Stimulated activated CD8-positive, alpha-beta memory T cell treated with anti-CD3 and anti-CD28 coated beads, Interleukin-7, amount 100 ng/mL, for 4 hours (primary cell): Measurements from ENCODE around the gene EGFLAM.
"Not testable (repeated sequence)": the region's sequence is repeated elsewhere in the genome, so short reads cannot be mapped to it uniquely, and the experiment has no call there.

Experiments
- DNase-seq, 2 donors: peaks; one replicate each; pipeline ENCODE4 v3.0.0-alpha.2; 2020; ENCODE audit warnings: low read depth in 2 of 2

Gene EGFLAM

DNA sequence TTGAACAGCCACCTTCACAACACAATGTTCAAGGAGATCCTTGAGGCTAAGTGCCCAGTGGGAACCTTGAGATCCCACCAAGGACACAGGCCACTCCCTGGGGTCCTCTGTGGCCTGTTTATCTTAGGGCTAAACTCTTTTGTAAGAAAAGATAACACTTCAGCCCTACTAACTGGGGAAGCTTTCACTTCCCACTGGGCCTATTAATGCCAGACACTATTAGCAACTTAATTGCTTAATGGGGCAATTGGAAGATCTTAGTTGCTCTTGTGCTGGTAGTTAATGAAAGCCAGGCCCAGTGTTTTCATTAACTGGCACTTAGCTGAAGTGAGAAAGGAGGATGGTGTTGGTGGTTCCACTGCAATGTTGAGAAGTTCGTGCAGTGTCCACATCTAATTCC lies 117.1 kb downstream of the EGFLAM start:
- no peak for DNase-seq

DNA sequence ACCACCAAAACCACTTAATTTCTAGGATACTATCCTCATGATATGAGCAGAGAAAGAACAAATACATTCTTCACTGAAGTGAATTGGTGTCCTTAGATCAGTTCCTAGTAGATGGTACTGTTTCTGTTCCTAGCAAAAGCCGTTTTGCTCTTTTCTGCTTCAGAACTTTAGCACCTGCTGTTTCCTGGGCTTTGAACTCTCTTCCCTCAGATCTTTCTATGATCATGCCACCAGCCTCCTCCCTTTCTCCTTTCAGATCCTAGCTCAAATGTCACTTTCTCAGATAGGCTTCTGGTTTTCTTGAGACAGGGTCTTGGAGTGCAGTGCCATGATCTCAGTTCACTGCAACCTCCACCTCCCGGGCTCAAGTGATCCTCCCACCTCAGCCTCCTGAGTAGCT lies 118.0 kb downstream of the EGFLAM start:
- DNase-seq, result no peak

DNA sequence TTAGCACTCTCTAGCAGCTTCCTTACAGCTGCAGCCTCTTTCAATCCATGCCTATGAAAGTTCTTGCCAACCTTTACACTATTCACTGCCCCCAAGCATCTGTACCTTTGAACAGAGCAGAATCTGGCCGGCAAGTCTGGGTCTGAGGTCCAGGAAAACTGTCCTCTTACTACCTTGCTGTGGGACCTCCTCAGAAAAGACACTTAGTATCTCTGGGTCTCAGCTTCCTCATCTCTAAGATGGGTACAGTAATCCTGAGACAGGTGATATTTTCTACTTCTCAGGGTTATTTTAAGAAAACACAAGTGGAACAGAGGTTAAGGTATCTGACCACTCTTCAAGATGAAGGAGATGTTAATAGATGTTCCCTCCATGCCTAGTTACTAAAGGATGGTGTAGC lies 120.2 kb downstream of the EGFLAM start:
- no peak for DNase-seq

DNA sequence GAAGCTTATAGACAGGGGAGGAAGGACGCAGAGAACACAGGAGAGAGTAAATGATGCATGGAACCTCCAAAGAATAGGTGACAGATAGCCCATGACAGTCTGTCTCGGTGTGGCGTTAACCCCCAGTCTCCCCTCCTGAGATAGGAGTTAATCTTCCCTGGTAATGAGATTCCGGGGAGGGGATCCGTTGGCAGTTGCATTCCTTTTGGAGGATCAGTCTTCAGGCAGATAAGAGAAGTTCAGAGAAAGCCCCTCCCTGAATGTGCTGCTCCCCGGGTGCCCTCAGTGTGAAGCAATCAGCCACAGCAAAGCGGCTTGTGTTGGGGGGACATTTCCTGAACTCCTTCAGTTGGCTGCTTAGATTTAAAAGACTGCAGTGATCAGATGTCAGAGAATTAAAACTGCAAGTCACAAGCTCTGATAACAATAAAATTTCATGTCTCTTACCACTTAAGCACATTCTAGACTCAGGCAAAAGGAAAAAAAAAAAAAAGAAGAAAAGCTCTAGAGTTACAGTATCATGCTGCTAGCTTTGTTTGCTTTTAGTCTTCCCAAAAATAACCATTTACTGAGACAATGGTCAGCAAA lies 121.1 kb downstream of the EGFLAM start:
- no peak for DNase-seq

DNA sequence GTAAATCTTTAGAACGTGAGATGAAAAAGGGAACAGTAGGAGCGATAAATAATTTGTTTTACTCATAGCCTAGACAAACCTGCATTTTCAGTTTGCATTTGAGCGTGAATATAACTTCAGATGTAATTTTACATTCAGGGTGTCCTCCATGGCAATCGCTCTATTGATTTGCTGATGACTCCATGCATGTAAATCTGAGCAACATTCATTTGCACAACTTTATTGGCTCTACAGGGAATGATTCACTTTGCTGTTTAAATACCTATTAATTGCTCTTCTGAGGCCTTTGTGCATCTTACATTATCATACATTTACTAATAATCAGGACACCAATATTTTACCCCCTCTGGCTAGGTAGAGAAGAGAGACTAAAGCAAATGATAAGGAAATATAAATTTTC lies 122.2 kb downstream of the EGFLAM start:
- no peak for DNase-seq

DNA sequence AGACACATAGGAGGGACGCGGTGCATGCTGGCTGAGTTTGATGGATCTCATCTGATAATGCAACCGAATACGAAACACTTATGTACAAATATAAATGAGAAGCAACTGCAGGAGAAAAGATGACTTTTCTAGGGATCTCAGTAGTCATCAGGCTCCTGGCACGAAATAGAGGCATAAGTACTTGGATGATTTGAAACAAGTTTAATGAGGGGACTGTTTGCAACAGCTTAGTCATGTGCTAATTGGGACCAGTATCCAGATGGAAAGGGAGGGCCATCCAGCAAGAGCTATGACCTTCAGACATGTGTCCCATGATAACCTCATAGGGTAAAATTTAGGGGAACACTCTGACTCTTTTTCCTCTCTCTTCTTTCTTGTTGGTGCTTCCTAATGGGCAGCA lies 123.0 kb downstream of the EGFLAM start:
- DNase-seq, result no peak

DNA sequence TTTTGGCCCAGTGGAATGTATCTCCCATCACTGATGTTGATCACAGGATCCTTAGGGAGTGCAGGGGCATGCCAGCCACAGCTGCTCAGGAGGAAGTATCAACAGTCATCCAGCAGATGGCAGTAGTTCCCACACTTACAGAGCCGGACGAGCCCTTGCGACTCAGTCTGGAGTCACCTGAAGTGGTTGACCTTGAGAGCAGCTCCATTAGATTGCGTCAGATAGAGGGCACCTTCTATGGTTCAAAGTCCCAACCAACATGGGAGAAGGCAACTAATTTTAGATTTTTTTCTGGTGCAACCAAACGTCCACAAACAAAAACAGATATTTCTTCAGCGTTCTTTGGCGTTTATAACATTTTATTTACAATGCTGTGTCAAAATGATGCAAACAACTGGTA lies 124.5 kb downstream of the EGFLAM start:
- peak; percentile 4 to 5 for DNase-seq

DNA sequence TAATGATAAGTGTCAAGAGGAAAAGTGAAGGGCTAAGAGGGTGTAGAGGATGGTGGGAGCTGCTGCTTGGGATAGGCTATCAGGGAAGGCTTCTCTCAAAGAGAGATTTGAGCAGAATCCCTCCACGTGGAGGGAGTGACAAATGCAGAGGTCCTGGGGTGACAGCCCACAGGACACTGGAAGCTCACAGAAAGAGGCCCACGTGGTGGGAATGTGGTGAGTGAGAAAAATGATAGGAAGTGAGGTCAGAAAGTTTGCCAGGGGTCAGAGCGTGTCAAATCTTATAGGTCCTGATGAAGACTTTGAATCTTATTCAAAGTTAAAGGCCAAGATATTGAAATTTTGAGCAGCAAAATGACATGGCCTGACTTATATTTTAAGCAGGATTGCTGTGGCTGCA lies 125.3 kb downstream of the EGFLAM start:
- DNase-seq, result no peak

DNA sequence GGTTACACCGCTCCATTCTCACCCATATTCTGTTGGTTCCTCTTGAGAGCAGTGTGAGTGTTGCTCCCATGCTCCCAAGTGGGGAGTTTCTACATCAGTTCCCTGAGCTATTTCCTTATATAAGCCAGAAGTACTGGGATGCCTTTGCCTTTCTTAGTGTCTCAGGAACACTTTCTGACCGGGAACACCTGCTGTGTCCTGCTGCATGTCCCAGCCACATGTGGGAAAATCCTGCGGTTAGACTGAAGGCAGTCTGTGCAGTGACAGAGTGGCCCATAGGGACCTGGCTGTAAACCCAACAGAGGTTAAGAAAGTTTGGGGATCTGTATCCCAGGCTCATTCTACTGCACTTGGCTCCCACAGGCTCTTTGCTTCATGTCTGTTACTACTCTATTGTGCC lies 126.0 kb downstream of the EGFLAM start:
- no peak for DNase-seq

DNA sequence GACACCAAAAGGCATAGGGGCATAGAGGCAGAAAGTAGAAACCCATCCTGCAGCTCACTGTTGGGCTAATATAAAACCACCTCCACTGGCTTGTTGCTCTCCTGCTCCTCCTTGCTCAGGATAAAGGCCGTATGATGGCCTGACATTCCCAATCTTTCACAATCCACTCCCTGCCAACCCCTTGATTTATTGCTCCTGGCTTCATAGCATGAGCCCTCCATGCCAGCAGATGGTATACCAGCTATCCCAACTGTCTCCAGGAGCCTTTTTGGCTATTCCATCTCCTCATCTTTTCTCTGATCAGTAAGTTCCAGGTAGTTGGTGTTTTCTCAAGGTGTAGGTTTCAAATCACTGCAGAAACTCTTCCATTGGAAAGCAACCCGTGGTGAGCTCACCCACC lies 128.8 kb downstream of the EGFLAM start:
- DNase-seq, result no peak

DNA sequence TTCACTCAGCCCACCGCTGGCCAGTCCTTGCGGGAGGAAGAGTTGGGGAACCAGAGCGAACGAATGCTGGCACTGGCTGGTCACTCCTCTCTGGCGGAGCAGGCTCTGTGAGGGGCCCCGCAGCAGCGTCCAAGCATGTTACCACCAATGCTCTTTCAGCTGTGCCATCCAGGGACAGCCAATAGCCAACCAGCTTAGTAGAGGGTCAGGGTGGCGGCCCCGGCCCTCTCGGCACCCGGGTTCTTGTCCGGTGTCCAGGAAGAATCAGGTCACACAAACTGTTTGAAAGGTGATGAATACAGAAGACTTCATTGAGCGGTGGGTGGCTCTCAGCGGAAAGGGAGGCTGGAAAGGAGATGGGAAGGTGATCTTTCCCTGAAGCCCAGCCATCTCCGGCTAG lies 135.3 kb downstream of the EGFLAM start:
- DNase-seq, result no peak

DNA sequence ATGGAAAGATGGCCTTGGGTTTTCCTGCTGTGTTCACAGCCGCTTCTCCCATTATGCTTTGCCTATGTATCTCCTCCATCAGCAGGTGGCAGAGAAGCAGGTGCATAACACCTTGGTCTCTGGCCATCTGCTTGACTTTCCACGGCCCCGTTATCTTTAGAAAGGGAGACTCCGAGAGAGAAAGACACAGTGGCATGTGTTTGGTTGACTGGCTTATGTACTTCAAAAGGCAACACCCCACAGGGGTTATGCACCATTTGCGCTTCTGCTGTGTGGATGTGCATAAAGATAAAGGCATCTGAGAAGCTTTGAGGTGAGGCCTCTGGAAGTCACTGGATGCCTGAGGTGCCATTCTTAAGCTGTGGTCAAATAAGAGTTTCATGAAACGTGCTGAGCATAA lies 138.4 kb downstream of the EGFLAM start:
- no peak for DNase-seq

DNA sequence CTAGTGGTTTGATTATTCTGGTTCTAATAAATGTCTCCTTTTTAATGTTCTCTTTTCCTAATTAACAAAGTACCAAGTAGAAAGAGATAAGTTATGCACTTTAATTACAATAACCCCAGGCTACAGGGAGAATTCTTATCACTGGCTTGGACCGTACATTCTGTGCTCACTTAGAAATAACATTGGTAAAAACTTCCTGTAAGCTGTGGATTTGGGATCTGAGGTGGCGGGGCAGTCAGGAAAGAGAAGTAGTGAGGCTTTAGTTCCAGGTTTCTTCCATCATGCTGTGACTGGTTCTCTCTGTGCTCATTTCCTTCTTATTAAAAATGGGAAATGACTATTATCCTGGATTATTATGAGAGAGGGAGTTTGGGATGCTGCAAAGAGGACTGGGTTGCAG lies 142.0 kb downstream of the EGFLAM start:
- DNase-seq, result no peak

DNA sequence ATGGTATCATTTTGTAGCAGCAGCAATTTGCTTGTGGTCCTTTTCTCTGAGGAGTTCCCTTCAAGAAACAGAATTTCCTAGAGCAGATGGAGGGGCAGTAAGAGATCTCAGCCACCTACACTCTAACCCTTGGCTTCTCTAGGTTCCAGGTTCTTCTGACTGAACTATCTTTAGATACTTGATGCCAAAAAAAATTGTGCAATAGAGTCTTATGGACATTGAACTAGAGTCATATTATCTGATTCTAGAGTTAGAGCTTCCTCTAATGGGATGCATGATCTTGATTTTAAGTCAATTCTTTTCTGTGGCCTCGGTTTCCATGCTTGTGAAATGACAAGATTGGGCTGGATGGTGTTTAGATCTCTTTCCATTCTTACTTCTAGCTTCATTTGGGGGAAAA lies 142.8 kb downstream of the EGFLAM start:
- DNase-seq, result no peak

DNA sequence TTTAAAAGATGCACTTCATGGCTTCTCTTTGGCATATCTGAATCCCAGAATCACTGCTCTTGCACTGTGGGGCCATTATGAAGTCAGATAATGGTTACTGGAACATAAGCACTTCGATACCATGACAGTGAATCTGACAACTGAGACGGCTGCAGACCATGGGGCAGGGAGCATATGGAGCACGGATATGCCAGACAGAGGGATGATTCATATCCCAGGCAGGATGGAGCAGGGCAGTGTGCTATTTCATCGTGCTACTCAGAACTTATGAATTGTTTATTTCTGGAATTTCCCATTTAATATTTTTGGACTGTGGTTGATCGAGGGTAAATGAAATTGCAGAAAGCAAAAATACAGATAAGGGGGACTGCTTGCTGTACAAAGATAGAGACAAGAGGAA lies 145.0 kb downstream of the EGFLAM start:
- no peak for DNase-seq

DNA sequence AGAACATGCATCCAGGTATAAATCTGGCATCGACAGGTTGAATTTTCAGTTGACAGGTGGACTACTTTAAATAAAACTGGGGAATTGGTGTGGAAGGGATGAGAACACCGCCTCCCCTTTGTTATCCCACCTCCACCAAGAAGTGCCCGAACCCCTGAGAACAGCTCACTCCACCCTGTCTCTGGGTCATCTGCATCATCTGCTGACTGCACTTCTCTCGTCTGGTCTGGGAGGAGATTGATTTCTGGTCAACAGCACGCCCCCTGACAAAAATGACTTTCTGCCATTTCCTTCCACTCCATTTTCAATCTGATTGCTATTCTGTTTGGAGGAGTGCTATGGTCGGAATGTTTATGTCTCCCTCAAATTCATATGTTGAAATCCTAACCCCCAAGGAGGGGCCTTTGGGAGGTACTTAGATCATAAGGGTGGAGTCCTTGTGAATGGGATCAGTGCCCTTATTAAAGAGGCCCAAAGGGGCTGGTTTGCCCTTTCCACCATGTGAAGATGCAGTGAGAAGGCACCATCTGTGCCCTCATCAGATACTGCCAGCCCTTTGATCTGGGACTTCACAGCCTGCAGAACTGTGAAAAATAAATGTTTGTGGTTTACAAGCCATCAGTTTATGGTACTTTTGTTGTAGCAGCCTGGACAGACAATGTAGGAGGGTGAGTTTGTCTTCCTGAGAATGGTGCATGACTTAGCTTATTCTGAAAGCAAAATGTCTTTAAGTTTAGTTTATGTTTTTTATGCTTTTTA lies 145.7 kb downstream of the EGFLAM start:
- no peak for DNase-seq

DNA sequence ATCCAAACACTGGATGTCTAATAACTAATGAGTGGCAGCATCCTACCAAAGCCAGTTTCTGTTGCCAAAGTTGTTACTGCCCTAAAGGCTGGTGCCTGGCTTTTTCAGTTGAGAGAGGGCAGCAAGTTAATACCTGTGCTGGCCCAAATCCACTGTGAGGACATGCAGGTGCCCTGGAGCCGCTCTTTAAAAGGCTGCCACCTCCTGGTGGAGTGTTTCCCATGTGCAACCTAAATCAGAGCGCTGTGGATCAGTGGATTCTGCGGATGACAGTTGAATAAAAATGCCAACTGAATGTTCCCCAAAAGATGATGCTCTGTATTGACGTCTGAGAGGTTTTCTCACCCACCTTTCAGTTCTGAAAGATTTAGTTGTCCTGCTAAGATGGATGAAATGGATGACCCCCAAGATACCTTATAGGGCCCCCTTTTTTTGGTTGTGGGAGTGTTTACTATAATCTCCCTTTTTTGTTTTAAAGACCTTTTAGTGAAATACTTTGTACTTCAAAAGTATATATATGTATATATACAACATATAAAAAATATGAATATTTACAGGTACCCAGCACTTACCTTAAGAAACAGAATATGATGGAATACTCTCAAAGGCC lies 146.4 kb downstream of the EGFLAM start:
- DNase-seq, result no peak

DNA sequence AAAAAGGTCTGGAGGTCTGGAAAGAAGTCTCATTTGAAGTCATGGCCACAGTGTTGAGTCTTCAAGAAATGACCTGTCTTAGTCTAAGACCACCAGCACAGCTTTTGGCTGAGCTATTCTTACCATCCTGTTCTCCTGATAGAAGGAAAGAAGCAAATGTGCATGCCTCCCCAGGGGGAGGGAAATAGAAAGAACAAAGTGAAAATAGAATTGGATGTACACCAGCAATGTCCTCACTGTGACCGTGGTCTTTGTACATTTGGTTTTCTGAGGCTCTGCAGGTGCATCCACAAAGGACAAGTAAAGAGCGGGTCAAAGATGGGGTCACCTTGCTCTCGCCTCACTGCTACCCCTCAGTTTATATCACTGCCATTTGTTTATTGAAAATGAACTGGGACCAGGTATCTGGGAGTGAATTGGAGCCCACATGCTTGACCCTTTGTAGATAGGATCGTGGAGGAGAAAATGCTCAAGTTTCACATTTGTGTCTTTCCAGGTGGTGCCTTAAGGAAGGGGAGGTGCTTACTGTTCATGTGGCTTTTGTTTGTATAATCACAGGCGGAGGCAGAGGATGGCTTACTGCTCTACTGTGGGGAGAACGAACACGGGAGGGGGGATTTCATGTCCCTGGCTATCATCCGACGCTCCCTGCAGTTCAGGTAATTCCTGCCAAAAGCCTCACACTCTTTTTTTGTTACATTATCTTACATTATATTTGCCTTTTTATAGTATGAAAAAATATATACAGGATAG lies 150.3 kb downstream of the EGFLAM start:
- DNase-seq, result no peak

DNA sequence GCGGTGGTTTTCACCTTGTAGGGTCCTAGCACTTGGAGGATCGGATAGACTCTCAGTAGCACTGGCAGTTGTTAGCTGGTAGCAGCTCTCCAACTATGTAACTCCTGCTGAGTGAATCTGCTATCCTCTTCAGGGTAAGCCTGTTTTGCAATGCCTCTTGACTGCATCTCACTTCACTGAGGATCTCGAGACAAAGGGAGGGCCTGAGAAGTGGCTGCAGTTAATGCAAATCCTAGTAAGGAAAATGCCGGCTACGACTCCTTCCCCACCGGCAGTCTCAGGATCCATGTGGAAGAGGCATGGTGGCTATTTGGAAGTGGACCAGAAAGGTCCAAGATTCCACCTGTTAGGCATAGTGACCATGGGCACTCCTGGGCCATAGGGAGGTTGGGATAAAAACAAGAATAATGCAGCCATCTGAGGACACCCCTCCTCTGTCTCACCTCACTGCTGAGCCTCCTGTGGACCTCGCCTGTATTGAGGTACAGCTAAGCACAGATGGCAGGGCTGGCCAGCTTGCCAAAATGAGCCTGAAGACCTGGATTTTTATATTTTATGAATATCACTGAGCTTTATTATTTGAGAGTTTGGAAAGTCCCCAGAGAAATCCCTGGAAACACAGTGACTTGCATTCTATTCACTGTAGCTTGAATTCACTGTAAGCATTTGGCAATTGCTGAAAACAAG lies 152.1 kb downstream of the EGFLAM start:
- no peak for DNase-seq

DNA sequence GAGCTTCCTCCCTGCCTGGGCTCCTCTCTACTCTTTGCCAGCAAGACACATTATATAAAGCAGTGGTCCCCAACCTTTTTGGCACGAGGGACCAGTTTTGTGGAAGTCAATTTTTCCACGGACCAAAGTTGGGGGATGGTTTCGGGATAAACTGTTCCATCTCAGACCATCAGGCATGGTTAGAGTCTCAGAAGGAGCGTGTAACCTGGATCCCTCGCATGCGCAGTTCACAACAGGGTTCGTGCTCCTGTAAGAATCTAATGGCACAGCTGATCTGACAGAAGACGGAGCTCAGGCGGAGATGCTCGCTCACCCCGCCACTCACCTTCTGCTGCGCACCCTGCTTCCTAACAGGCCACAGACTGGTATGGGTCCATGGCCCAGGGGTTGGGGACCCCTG lies 155.3 kb downstream of the EGFLAM start:
- no peak for DNase-seq

DNA sequence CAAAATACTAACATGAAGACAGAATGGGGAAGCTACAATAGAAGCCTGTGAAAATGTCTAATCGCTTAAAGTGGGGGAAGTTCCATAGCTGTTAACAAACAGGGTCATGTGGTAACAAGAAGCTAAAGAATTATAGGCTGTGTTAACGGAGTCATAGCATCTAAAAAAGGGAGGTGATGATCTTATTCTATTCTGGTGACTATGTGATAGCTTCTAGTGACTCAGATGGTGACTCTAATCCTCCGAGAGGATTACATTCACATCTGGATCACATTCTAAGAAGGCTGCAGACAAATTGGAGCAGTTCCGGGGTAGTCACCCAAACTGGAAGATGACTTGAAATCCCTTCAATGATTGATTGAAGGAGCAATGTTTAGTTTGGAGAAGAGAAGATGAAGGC lies 156.0 kb downstream of the EGFLAM start:
- DNase-seq, result no peak

DNA sequence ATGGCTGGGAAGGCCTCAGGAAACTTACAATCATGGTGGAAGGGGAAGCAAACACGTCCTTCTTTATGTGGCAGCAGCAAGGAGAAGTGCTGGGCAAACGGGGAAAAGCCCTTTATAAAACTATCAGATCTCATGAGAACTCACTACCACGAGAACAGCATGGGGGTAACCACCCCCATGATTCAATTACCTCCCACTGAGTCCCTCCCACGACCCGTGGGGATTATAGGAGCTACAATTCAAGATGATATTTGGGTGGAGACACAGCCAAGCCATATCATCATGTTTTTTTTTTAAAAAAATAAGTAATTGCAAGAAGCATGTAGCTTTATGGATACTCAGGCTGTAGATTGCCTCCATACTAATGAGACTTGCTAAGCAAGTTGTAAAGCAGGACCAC lies 157.4 kb downstream of the EGFLAM start:
- not testable (repeated sequence) for DNase-seq
